ENCODE results near the gene RNF213. TPM values are rescaled to one million over a fixed set of nuclear protein-coding genes. Genes with fewer than 3 reads are reported as not detected.

The RNF213 gene
- total and polyA plus RNA-seq, 4 donors, result 18.2 to 104 (median 33.5) TPM

GRCh38 chr17:80221351-80222105 lies 39.1 kb upstream of the RNF213 start:
- H3K27me3 ChIP-seq (ENCODE audit: control insufficient read depth in 4 of 4, insufficient read depth in 4 of 4, low read length in 3 of 4), result no peaks in the 10 kb centered on the region
- peaks cover 0 to 3% (median under 1%) of the 10 kb centered on the region in 4 donors for H3K36me3 ChIP-seq (ENCODE audit: control insufficient read depth in 4 of 4, insufficient read depth in 3 of 4, low read depth in 1 of 4, low read length in 3 of 4)
- no peak overlapping the region for H3K4me3 ChIP-seq (ENCODE audit: low read depth in 1 of 3, low read length in 3 of 3)
- no peaks in the 10 kb centered on the region for H3K9me3 ChIP-seq (ENCODE audit: control insufficient read depth in 4 of 4, low read length in 3 of 4)
- no peak overlapping the region for H3K9ac ChIP-seq (ENCODE audit: low read depth in 1 of 2, low read length in 2 of 2)
- DNase-seq (ENCODE audit: low spot score), result no peak
- no peak for TF ChIP-seq MAX (IDR thresholded peaks at IDR 0.05)
- TF ChIP-seq ZBTB33 (IDR thresholded peaks at IDR 0.05), result no peak
- TF ChIP-seq YY1 (IDR thresholded peaks at IDR 0.05), result no peak
- no peak for TF ChIP-seq FOXA1 (IDR thresholded peaks at IDR 0.05)
- TF ChIP-seq HNF4G (IDR thresholded peaks at IDR 0.05), result no peak
- TF ChIP-seq FOXA2 (IDR thresholded peaks at IDR 0.05), result no peak
- TF ChIP-seq CTCF (IDR thresholded peaks at IDR 0.05; ENCODE audit: low read depth, low read length, missing input control), result no peak
- no peak for TF ChIP-seq EGR1 (IDR thresholded peaks at IDR 0.05; ENCODE audit: low read depth in 2 of 2)
- no peak for TF ChIP-seq SP1 (IDR thresholded peaks at IDR 0.05)
- no peak for TF ChIP-seq REST (IDR thresholded peaks at IDR 0.05)
- no peak for TF ChIP-seq ATF3 (IDR thresholded peaks at IDR 0.05)
- no peak for TF ChIP-seq GABPA (IDR thresholded peaks at IDR 0.05 in 1 of 2, conservative IDR thresholded peaks at IDR 0.05 in 1 of 2)
- no peak for TF ChIP-seq NR2F2 (IDR thresholded peaks at IDR 0.05)
- no peak overlapping the region for H3K27ac ChIP-seq (ENCODE audit: low read depth in 1 of 2, low read length in 2 of 2)
- 85% methylated on average over 29 of the region's 29 CpGs for WGBS
- peaks cover 0 to 21% (median 9%) of the 10 kb centered on the region in 4 donors for H3K4me1 ChIP-seq (ENCODE audit: control insufficient read depth in 4 of 4, insufficient read depth in 4 of 4, low read length in 3 of 4)

Measured in liver (tissue), 9 donors.